Colon (tissue), 2 donors: ENCODE results near the gene NUMBL.
"Not testable (repeated sequence)": the region's sequence is repeated elsewhere in the genome, so short reads cannot be mapped to it uniquely, and the experiment has no call there.

Source experiments
- FAIRE-seq: peaks from 2 replicates; lab custom pipeline; 2012; peaks lifted over from hg19 to GRCh38; lab: Jason Lieb, UNC
- donor health status: control.
- donor health status: control.

Gene NUMBL

DNA sequence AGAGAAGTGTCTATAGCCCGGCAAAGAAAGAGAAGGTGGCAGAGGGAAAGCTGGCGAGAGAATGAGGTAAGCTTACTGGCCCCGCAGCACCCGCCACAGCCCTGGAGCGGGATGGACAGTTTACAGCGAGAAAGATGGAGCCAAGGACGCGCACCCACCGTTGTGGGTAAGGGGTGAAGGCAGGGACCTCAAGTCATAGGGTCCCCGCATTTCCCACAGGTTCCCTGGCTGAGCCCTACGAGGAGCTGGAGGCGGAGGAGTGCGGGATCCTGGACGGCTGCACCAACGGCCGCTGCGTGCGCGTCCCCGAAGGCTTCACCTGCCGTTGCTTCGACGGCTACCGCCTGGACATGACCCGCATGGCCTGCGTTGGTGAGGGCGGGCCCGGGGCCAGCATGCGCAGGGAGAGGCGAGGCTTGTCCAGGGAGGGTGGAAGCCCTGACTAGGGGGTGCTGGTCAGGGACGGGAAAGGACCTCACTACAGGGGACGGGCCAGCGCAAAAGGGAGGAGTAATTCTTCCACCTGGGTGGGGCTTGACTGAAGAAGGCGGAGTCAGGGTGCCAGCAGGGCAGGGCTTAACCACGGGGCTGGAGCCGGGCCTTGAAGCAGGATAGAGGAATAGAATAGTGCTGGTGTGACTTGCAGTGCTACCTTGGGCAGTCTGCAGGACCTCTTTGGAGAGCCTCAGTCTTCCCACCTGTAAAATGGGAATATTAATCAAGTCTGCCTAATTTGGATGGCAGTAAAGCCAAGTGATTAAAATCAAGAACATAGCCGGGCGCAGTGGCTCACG is 62.8 kb downstream of the NUMBL start:
- no peak for FAIRE-seq

DNA sequence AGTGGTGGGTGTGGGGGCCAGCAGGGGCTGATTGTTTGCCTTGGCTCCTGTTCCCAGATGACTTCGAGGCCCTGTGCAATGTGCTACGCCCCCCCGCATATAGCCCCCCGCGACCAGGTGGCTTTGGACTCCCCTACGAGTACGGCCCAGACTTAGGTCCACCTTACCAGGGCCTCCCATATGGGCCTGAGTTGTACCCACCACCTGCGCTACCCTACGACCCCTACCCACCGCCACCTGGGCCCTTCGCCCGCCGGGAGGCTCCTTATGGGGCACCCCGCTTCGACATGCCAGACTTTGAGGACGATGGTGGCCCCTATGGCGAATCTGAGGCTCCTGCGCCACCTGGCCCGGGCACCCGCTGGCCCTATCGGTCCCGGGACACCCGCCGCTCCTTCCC is 63.5 kb downstream of the NUMBL start:
- no peak for FAIRE-seq

DNA sequence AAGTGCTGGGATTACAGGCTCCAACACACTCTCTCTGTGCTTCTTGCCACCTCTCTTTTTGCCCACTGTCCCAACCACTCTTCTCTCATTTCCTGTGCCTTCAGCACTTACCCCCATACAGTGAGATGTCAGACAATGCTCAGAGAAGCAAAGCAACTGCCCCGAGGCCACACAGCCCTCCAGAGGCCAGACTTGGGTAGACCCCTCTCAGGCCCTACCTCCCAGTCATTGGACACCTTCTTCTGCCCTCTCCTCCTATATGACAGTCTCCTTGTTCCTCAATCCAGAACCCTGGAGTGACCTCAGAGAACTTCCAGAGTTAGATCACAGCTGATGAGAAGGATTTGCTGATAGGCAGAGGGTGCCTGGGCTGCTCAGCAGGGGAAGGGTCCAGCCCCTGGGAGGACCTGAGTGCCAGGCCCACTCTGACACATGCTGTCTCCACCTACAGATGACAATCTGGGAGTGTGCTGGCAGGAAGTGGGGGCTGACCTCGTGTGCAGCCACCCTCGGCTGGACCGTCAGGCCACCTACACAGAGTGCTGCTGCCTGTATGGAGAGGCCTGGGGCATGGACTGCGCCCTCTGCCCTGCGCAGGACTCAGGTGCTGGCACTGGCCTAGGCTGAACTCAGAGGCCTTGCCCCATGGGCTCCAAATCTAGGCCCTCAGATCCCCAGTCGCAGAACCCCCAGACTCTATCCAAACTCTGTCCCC is 64.9 kb downstream of the NUMBL start:
- no peak for FAIRE-seq

DNA sequence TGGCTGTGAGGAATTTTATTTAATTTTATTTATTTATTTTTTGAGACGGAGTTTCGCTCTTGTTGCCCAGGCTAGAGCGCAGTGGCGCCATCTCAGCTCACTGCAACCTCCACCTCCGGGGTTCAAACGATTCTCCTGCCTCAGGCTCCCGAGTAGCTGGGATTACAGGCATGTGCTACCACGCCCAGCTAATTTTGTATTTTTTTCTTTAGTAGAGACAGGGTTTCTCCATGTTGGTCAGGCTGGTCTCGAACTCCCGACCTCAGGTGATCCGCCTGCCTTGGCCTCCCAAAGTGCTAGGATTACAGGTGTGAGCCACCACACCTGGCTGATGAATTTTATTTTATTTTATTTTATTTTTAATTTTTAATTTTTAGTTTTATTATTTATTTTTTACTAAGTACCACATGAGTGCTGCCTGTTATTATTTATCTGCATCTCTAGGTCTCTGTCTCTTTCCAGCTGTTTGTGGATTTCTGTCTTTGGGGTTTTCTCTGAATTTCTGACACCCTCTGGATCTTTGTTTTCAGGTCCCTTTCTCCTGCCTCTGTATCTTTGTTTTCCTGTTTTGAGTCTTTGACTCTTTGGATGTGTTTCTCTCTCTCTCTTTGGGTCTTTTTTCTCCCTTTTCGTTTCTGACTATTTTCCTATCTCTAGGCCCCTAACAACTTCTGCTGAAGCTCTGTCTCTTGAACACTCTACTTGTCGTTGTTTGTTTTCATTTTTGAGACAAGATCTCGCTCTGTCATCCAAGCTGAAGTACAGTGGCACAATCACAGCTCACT is 65.9 kb downstream of the NUMBL start:
- not testable (repeated sequence) for FAIRE-seq

DNA sequence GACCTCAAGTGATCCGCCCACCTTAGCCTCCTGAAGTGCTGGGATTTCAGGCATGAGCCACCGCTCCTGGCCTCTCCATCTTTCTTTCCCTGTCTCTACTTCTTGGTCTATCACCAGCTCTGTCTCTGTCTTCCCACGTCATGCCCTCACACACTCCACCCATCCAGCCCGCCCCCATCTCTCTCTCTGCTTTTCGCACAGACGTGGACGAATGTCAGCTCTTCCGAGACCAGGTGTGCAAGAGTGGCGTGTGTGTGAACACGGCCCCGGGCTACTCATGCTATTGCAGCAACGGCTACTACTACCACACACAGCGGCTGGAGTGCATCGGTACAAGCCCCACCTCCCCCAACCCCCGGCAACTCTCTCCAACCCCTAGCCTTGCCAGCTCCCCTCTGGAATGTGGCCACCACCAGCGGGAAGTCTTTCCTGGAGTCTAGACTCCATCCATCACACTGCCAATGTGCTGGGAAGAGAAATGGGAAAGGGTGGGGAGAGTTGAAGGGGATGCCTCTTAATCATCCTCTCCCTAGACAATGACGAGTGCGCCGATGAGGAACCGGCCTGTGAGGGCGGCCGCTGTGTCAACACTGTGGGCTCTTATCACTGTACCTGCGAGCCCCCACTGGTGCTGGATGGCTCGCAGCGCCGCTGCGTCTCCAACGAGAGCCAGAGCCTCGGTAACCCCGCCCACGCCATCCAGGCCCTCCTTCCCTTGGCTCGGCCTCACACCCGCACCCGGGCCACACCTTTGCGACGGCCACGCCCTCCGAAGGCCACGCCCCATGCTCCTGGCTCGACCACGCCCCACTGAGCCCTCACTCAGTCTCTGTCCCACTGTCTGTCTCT is 66.8 kb downstream of the NUMBL start:
- no peak for FAIRE-seq

DNA sequence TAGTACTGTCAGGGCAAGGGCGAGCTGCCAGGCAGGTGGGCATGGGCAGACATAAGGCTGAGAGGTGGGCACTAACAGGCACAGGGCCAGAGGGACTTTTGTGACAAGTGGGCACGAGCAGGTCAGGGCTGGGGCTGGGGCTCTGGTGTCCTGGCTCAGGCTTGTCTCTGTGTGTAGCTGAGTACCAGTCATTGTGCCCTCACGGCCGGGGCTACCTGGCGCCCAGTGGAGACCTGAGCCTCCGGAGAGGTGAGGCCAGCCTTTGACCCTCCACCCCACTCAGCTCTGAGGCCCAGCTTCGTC is 67.7 kb downstream of the NUMBL start:
- no peak for FAIRE-seq

DNA sequence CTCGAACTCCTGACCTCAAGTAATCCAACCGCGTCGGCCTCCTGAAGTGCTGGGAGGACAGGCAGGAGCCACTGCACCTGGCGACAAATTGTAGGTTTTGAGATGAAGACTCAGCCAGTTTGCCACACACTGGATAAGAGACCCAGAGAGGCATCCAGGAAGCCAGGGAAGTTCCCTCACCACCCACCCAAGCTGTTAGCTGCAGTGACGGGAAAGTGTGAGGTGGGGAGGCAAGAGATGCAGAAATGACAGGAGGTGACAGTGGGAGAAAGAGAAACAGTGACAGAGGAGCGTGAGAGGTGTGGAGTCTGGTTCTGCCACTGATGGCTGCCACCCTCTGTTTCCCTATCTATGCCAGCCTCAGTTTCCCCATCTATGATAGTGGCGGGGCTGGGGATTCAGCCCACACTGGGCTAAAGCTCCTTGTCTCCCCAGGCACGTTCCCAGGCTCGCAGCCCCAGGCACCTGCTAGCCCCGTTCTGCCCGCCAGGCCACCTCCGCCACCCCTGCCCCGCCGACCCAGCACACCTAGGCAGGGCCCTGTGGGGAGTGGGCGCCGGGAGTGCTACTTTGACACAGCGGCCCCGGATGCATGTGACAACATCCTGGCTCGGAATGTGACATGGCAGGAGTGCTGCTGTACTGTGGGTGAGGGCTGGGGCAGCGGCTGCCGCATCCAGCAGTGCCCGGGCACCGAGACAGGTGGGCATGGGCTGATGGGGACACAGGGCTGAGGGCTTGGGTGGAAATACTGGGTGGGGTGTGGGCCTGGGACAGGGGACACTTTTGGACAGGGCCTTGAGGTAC is 68.3 kb downstream of the NUMBL start:
- no peak for FAIRE-seq

DNA sequence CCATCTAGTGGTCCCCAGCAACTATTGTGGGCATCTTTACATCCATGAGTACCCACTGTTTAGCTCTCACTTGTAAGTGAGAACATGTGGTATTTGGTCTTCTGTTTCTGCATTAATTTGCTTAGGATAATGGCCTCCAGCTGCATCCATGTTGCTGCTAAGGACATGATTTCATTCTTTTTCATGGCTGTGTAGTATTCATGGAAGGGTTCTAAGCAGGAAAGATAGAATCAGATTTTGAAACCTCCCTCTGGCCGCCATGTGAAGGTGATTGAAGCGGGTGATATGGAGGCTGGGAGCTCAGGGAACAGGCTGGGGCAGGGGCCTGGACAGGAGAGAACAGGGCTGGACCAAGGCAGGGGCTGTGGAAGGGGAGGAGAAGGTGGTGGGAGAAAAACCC is 69.2 kb downstream of the NUMBL start:
- no peak for FAIRE-seq

DNA sequence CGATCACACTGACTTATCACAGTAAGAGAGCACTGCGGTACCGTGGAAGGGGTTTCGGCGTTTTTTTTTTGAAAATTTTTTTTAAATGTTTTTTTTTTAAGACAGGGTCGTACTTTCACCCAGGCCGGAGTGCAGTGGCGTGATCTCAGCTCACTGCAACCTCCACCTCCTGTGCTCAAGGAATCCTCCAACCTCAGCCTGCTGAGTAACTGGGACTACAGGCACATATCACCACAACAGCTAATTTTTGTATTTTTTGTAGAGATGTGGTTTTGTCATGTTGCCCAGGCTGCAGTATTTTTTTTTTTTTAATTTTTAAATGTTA is 70.3 kb downstream of the NUMBL start:
- FAIRE-seq: no peak

DNA sequence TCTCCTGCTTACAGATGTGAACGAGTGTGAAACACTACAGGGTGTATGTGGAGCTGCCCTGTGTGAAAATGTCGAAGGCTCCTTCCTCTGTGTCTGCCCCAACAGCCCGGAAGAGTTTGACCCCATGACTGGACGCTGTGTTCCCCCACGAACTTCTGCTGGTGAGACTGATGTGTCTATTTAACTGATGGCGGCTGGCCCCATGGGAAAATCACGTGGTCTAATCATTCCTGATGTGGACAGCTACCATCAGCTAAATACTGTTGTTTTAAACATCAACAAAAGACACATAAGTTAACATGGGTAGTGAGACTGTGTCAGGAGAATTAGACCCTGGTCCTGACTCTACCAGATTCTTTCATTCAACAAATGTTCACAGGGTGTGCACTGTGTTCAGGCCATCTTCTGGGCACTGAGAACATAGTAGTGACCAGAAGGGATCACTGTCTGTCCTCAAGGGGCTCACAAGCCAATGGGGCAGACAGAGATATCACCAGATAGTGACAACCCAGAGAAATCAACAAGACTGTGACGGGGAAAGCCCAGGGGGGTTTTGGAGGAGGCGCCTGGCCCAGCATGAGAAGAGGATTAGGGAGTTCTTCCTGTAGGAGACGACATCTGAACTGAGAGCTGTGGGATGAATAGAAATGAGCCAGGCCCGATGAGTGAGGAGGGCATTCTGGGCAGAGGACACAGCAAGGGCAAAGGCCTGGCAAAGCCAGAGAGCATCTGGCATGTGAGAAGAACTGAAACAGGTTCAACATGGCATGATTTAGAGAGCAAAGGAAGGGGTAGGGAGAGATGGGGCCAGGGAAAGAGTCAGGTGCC is 70.9 kb downstream of the NUMBL start:
- no peak for FAIRE-seq

DNA sequence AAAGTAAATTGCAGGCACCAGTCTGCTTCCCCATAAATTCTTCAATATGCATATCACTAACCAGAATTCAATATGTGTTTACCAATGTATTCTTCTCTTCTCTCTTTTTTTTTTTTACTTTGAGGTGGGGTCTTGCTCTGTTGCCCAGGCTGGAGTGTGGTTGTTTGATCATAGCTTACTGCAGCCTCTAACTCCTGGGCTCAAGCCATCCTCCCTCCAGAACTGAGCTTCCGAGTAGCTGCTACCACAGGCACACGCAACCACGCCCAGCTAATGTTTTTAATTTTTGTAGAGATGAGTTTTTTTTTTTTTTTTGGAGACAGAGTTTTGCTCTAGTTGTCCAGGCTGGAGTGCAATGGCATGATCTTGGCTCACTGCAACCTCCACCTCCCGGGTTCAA is 72.5 kb downstream of the NUMBL start:
- no peak for FAIRE-seq

DNA sequence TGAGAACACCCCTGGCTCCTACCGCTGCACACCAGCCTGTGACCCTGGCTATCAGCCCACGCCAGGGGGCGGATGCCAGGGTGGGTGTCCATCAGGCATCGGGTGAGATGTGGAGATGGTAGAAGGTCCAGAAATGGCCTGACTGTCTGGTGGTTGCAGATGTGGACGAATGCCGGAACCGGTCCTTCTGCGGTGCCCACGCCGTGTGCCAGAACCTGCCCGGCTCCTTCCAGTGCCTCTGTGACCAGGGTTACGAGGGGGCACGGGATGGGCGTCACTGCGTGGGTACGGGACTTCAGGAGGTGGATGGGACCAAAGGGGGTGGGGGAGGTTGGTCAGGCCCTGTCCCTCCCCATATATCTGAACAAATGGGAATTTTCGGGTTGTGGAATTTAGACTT is 73.5 kb downstream of the NUMBL start:
- FAIRE-seq: no peak

DNA sequence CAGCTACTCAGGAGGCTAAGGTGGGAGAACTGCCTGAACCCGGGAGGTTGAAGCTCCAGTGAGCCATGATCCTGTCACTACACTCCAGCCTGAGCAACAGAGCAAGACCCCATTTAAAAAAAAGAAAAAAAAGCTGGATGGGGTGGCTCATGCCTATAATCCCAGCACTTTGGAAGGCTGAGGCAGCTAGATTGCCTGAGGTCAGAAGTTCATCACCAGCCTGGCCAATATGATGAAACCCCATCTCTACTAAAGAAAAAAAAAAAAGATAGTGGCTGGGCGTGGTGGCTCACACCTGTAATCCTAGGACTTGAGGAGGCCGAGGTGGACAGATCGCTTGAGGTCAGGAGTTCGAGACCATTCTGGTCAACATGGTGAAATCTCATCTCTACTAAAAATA is 74.3 kb downstream of the NUMBL start:
- FAIRE-seq: no peak
